Measurements from ENCODE around the gene PHF21A.

Gene PHF21A

GRCh38 chr11:45905095-45905494 is 216.2 kb downstream of the PHF21A start:
- Histone ChIP-seq H2AFZ (ENCODE audit: low read depth, low read length, severe bottlenecking) (no peak overlapping the region), H3K27me3 (ENCODE audit: low read length) (no peaks in the 10 kb centered on the region), H3K4me2 (ENCODE audit: low read depth, low read length, poor library complexity, severe bottlenecking) (no peak overlapping the region), H3K9me3 (ENCODE audit: insufficient read depth, low read length) (no peaks in the 10 kb centered on the region), H4K20me1 (ENCODE audit: low read depth, low read length) (no peaks in the 10 kb centered on the region), H3K27ac (ENCODE audit: low read depth, low read length) (no peak overlapping the region), H3K4me3 (ENCODE audit: insufficient read depth, low read length, poor library complexity, severe bottlenecking) (no peak overlapping the region), H3F3A (ENCODE audit: insufficient read depth) (no peaks in the 10 kb centered on the region), H3K9me2 (replicated peaks; ENCODE audit: insufficient read depth, low read length) (no peaks in the 10 kb centered on the region), H3K9ac (ENCODE audit: low read length) (no peak overlapping the region), H3K79me2 (ENCODE audit: insufficient read depth, low read length) (no peaks in the 10 kb centered on the region), H3K36me3 (ENCODE audit: low read length) (no peaks in the 10 kb centered on the region)
- no peak for TF ChIP-seq EZH2phosphoT487 (conservative IDR thresholded peaks at IDR 0.05; ENCODE audit: low read length)
- no peak for TF ChIP-seq CTCF (IDR thresholded peaks at IDR 0.05; ENCODE audit: insufficient read depth, low read length, poor library complexity, severe bottlenecking)

- Histone ChIP-seq H3K9me3 (ENCODE audit: insufficient read depth, low read length) (no peaks in the 10 kb centered on the region), H3K4me2 (ENCODE audit: low read depth, low read length, poor library complexity, severe bottlenecking) (no peak overlapping the region), H3K27me3 (ENCODE audit: low read length) (no peaks in the 10 kb centered on the region), H3K27ac (ENCODE audit: low read depth, low read length) (no peak overlapping the region), H4K20me1 (ENCODE audit: low read depth, low read length) (no peaks in the 10 kb centered on the region), H3K36me3 (ENCODE audit: low read length) (no peaks in the 10 kb centered on the region), H3F3A (ENCODE audit: insufficient read depth) (no peaks in the 10 kb centered on the region), H3K9me2 (replicated peaks; ENCODE audit: insufficient read depth, low read length) (no peaks in the 10 kb centered on the region), H3K79me2 (ENCODE audit: insufficient read depth, low read length) (no peaks in the 10 kb centered on the region), H2AFZ (ENCODE audit: low read depth, low read length, severe bottlenecking) (no peak overlapping the region), H3K4me3 (ENCODE audit: insufficient read depth, low read length, poor library complexity, severe bottlenecking) (no peak overlapping the region), H3K9ac (ENCODE audit: low read length) (no peak overlapping the region)
- TF ChIP-seq EZH2phosphoT487 (conservative IDR thresholded peaks at IDR 0.05; ENCODE audit: low read length) = no peak
- TF ChIP-seq CTCF (IDR thresholded peaks at IDR 0.05; ENCODE audit: insufficient read depth, low read length, poor library complexity, severe bottlenecking) = no peak
Observed at GRCh38 chr11:45904309-45904915, 216.8 kb downstream of the PHF21A start.

GRCh38 chr11:45902452-45903380 is 218.5 kb downstream of the PHF21A start:
- Histone ChIP-seq H3K4me3 (ENCODE audit: insufficient read depth, low read length, poor library complexity, severe bottlenecking) (no peak overlapping the region), H3F3A (ENCODE audit: insufficient read depth) (no peaks in the 10 kb centered on the region), H3K9me2 (replicated peaks; ENCODE audit: insufficient read depth, low read length) (no peaks in the 10 kb centered on the region), H3K79me2 (ENCODE audit: insufficient read depth, low read length) (no peaks in the 10 kb centered on the region), H4K20me1 (ENCODE audit: low read depth, low read length) (no peaks in the 10 kb centered on the region), H3K9ac (ENCODE audit: low read length) (no peak overlapping the region), H2AFZ (ENCODE audit: low read depth, low read length, severe bottlenecking) (no peak overlapping the region), H3K27me3 (ENCODE audit: low read length) (no peaks in the 10 kb centered on the region), H3K36me3 (ENCODE audit: low read length) (no peaks in the 10 kb centered on the region), H3K4me2 (ENCODE audit: low read depth, low read length, poor library complexity, severe bottlenecking) (no peak overlapping the region), H3K27ac (ENCODE audit: low read depth, low read length) (no peak overlapping the region), H3K9me3 (ENCODE audit: insufficient read depth, low read length) (no peaks in the 10 kb centered on the region)
- no peak for TF ChIP-seq EZH2phosphoT487 (conservative IDR thresholded peaks at IDR 0.05; ENCODE audit: low read length)

GRCh38 chr11:45901626-45902025 is 219.6 kb downstream of the PHF21A start:
- Histone ChIP-seq H3K4me3 (ENCODE audit: insufficient read depth, low read length, poor library complexity, severe bottlenecking) (no peak overlapping the region), H3K9ac (ENCODE audit: low read length) (no peak overlapping the region), H3K9me3 (ENCODE audit: insufficient read depth, low read length) (no peaks in the 10 kb centered on the region), H3K27me3 (ENCODE audit: low read length) (no peaks in the 10 kb centered on the region), H3K27ac (ENCODE audit: low read depth, low read length) (no peak overlapping the region), H3K79me2 (ENCODE audit: insufficient read depth, low read length) (no peaks in the 10 kb centered on the region), H3K4me2 (ENCODE audit: low read depth, low read length, poor library complexity, severe bottlenecking) (no peak overlapping the region), H2AFZ (ENCODE audit: low read depth, low read length, severe bottlenecking) (no peak overlapping the region), H3F3A (ENCODE audit: insufficient read depth) (no peaks in the 10 kb centered on the region), H3K36me3 (ENCODE audit: low read length) (no peaks in the 10 kb centered on the region), H4K20me1 (ENCODE audit: low read depth, low read length) (no peaks in the 10 kb centered on the region), H3K9me2 (replicated peaks; ENCODE audit: insufficient read depth, low read length) (no peaks in the 10 kb centered on the region)
- TF ChIP-seq CTCF (IDR thresholded peaks at IDR 0.05; ENCODE audit: insufficient read depth, low read length, poor library complexity, severe bottlenecking) (no peak), EZH2phosphoT487 (conservative IDR thresholded peaks at IDR 0.05; ENCODE audit: low read length) (no peak)
